GM12878 (cell line): Measurements from ENCODE around the gene EVI2B. TPM values are rescaled to one million over a fixed set of nuclear protein-coding genes. Genes with fewer than 3 reads are reported as not detected.

Experiments
- ATAC-seq: fragments of 200-7000 bp; cut with Tn5 transposase; 3 replicates; pipeline ENCODE4 v1.9.1; 2020; ENCODE audit warnings: mild to moderate bottlenecking, moderate library complexity
- BruUV-seq: library from RNA; stranded (reverse); fragments of 400-500 nt; replicated peaks from 2 replicates; lab custom pipeline; 2021; lab: Mats Ljungman, UMichigan
- CTCF ChIA-PET: fragments of 300-600 bp; sonication (Branson Sonifier 250); formaldehyde crosslinking; extraction: SDS; loops from one replicate; lab custom pipeline; 2021; ENCODE audit warnings: inconsistent platforms; lab: Yijun Ruan, JAX
- POLR2A ChIA-PET: fragments of 350-600 bp; formaldehyde crosslinking; extraction: SDS; loops from one replicate; lab custom pipeline; 2021; ENCODE audit warnings: inconsistent platforms; lab: Charles Lee
- RAD21 ChIA-PET: fragments of 300-600 bp; sonication (Branson Sonifier 250); formaldehyde crosslinking; loops from one replicate; lab custom pipeline; 2023; ENCODE audit warnings: antibody characterized with exemption; ENCODE audit not compliant: unreplicated experiment; lab: Charles Lee
- SMC1A ChIA-PET: fragments of 300-600 bp; sonication (Branson Sonifier 250); formaldehyde crosslinking; loops from one replicate; lab custom pipeline; 2023; ENCODE audit not compliant: unreplicated experiment, uncharacterized antibody; lab: Charles Lee
- DNase-seq: peaks from one replicate; pipeline ENCODE4 v3.0.0-alpha.2; 2011; ENCODE audit warnings: low read depth, low spot score
- FAIRE-seq: peaks from 3 replicates; lab custom pipeline; 2011; peaks lifted over from hg19 to GRCh38; lab: Jason Lieb, UNC
- H2AFZ ChIP-seq: 2 replicates; pipeline ENCODE4 v1.6.0; 2011; ENCODE audit warnings: low read depth, low read length, control low read depth; ENCODE audit not compliant: control insufficient read depth
- H3K27ac ChIP-seq: 2 replicates; pipeline ENCODE4 v1.5.1; 2011; ENCODE audit warnings: control low read depth; ENCODE audit not compliant: control insufficient read depth, insufficient read depth
- H3K27me3 ChIP-seq, 2 experiments: replicated peaks in 1 of 2; 2 replicates each; pipeline versions ENCODE4 v1.6.0 to v1.6.1; 2011; ENCODE audit warnings: low read length in 1 of 2; ENCODE audit not compliant: control insufficient read depth in 2 of 2, insufficient read depth in 2 of 2
- H3K36me3 ChIP-seq, 2 experiments: 2 replicates each; pipeline ENCODE4 v1.5.1; 2011; ENCODE audit warnings: low read length in 1 of 2; ENCODE audit not compliant: control insufficient read depth in 2 of 2, insufficient read depth in 2 of 2
- H3K4me1 ChIP-seq: 2 replicates; pipeline ENCODE4 v1.6.1; 2011; ENCODE audit warnings: mild to moderate bottlenecking, low read length, moderate library complexity, mixed read lengths; ENCODE audit not compliant: control insufficient read depth, insufficient read depth
- H3K4me2 ChIP-seq: 2 replicates; pipeline ENCODE4 v1.6.0; 2011; ENCODE audit warnings: control low read depth; ENCODE audit not compliant: control insufficient read depth, insufficient read depth
- H3K4me3 ChIP-seq: fragments of 200-600 bp; sonication (generic); 2 replicates; pipeline ENCODE4 v1.5.1; 2016
- H3K79me2 ChIP-seq: 2 replicates; pipeline ENCODE4 v1.6.0; 2011; ENCODE audit warnings: low read length; ENCODE audit not compliant: control insufficient read depth, insufficient read depth
- H3K9ac ChIP-seq: 2 replicates; pipeline ENCODE4 v1.8.0; 2011; ENCODE audit warnings: low read length, control low read depth, mixed read lengths; ENCODE audit not compliant: control insufficient read depth, insufficient read depth
- H3K9me3 ChIP-seq: replicated peaks from 3 replicates; pipeline ENCODE4 v1.5.1; 2011; ENCODE audit warnings: mild to moderate bottlenecking, low read length; ENCODE audit not compliant: control insufficient read depth, insufficient read depth
- H4K20me1 ChIP-seq: 2 replicates; pipeline ENCODE4 v1.6.0; 2011; ENCODE audit not compliant: control insufficient read depth, insufficient read depth
- CBX5 ChIP-seq: sonication (generic); IDR thresholded peaks from 2 replicates; pipeline ENCODE4 v1.6.1; 2016; ENCODE audit warnings: low read depth, moderate library complexity, mild to moderate bottlenecking, inconsistent platforms
- CHD4 ChIP-seq: fragments of 200-600 bp; sonication (generic); IDR thresholded peaks from 2 replicates; pipeline ENCODE4 v1.6.1; 2016; ENCODE audit warnings: mild to moderate bottlenecking
- EZH2 ChIP-seq: IDR thresholded peaks from 2 replicates; pipeline ENCODE4 v1.6.1; 2012; ENCODE audit warnings: low read depth, mild to moderate bottlenecking, control low read depth, inconsistent platforms, low read length, borderline replicate concordance; ENCODE audit not compliant: control insufficient read depth
- HDAC6 ChIP-seq: fragments of 200-600 bp; sonication (generic); IDR thresholded peaks from one replicate; pipeline ENCODE4 v1.8.0; 2017; ENCODE audit warnings: antibody characterized with exemption; ENCODE audit not compliant: unreplicated experiment
- KAT2A ChIP-seq: conservative IDR thresholded peaks from 2 replicates; pipeline ENCODE4 v1.6.1; 2011; ENCODE audit warnings: low read depth, low read length; ENCODE audit not compliant: control insufficient read depth
- NBN ChIP-seq: fragments of 450-650 bp; IDR thresholded peaks from 2 replicates; pipeline ENCODE4 v1.6.1; 2016
- NRF1 ChIP-seq: conservative IDR thresholded peaks from 2 replicates; pipeline ENCODE4 v1.6.1; 2011; ENCODE audit warnings: mild to moderate bottlenecking, low read depth, low read length, improper control_type of control experiment
- POU2F2 ChIP-seq: IDR thresholded peaks from 3 replicates; pipeline ENCODE4 v1.6.1; 2011; ENCODE audit warnings: low read depth, mild to moderate bottlenecking, low read length, borderline replicate concordance
- RBBP5 ChIP-seq: fragments of 200-600 bp; sonication (generic); conservative IDR thresholded peaks from 2 replicates; pipeline ENCODE4 v1.6.1; 2016
- RCOR1 ChIP-seq: conservative IDR thresholded peaks from 2 replicates; pipeline ENCODE4 v1.6.1; 2012; ENCODE audit warnings: low read depth, low read length, improper control_type of control experiment
- SRF ChIP-seq, 2 experiments: IDR thresholded peaks; 2 replicates each; pipeline ENCODE4 v1.6.1; 2011; ENCODE audit warnings: low read depth in 2 of 2, low read length in 2 of 2, mild to moderate bottlenecking in 1 of 2, moderate library complexity in 1 of 2
- STAT1 ChIP-seq: fragments of 450-650 bp; conservative IDR thresholded peaks from 2 replicates; pipeline ENCODE4 v1.6.1; 2014; ENCODE audit warnings: antibody characterized with exemption, mild to moderate bottlenecking
- TARDBP ChIP-seq: IDR thresholded peaks from 2 replicates; pipeline ENCODE4 v1.6.1; 2016; ENCODE audit warnings: borderline replicate concordance
- TCF12 ChIP-seq: IDR thresholded peaks from 2 replicates; pipeline ENCODE4 v1.6.1; 2011; ENCODE audit warnings: low read depth, mild to moderate bottlenecking, low read length
- YBX1 ChIP-seq: fragments of 450-650 bp; IDR thresholded peaks from 2 replicates; pipeline ENCODE4 v1.6.1; 2016; ENCODE audit warnings: antibody characterized with exemption
- YY1 ChIP-seq: IDR thresholded peaks from 2 replicates; pipeline ENCODE4 v1.6.1; 2011; ENCODE audit warnings: low read depth, mild to moderate bottlenecking, low read length
- ZBED1 ChIP-seq: IDR thresholded peaks from 2 replicates; pipeline ENCODE4 v1.6.1; 2016; ENCODE audit warnings: borderline replicate concordance
- ZNF24 ChIP-seq: fragments of 450-650 bp; IDR thresholded peaks from 2 replicates; pipeline ENCODE4 v1.6.1; 2017; ENCODE audit warnings: antibody characterized with exemption, mild to moderate bottlenecking
- ZZZ3 ChIP-seq: IDR thresholded peaks from 2 replicates; pipeline ENCODE4 v1.6.1; 2011; ENCODE audit warnings: low read depth; ENCODE audit not compliant: control insufficient read depth, insufficient read length
- WGBS: methylation state at CpG from one replicate; pipeline ENCODE4 v1.1.6; 2016; ENCODE audit warnings: low lambda C conversion rate; ENCODE audit not compliant: insufficient replicate concordance, insufficient coverage; ENCODE audit errors: missing lambda C conversion rate; 5-methylcytosine and 5-hydroxymethylcytosine counted together
- in situ Hi-C: fragments of 300-500 bp; cut with MboI; formaldehyde crosslinking; loops from 9 replicates; pipeline ENCODE4 v1.14.3; 2018; ENCODE audit warnings: mixed read lengths
- intact Hi-C: fragments of 100-400 bp; cut with micrococcal nuclease; formaldehyde crosslinking; loops from one replicate; pipeline ENCODE4 v1.14.2; 2022; ENCODE audit not compliant: unreplicated experiment
- polyA plus RNA-seq, 11 experiments: library from polyadenylated mRNA; depleted of rRNA in 4 of 11; unstranded in 6 of 11; stranded (reverse) in 5 of 11; fragments of >200 nt; fragmentation: Nextera tagmentation in 4 of 11; fragmentation: Illumina TruSeq in 1 of 11; extraction: Ambion mirVana in 4 of 11; extraction: Trizol in 1 of 11; gene quantifications; 1 replicate in 1 of 11; 2 replicates in 10 of 11; pipeline versions ENCODE4 v1.2.1 to v1.2.3, GENCODE V29; 2011 to 2016; ENCODE audit warnings: inconsistent platforms in 2 of 11, missing spikeins in 2 of 11, low read depth in 1 of 11
- total RNA-seq, 4 experiments: library from RNA; depleted of rRNA in 3 of 4; stranded (reverse); fragments of >200 nt in 3 of 4; fragmentation: Illumina TruSeq in 1 of 4; extraction: Trizol in 1 of 4; gene quantifications; 2 replicates each; pipeline versions ENCODE4 v1.2.1 to v1.2.3, GENCODE V29; 2013 to 2021
- TF ChIP-seq, protein P1 (sequence below): fragments of 450-650 bp; formaldehyde crosslinking; IDR thresholded peaks from 2 replicates; pipeline ENCODE4 v1.4.0; 2020; ENCODE audit warnings: mild to moderate bottlenecking, moderate library complexity

Gene EVI2B
- total and polyA plus RNA-seq, 10 of the 15 experiments (the other 5 are each of a cell fraction or from before 2014, with no cell fraction given) = 26.2 to 195 (median 52.0) TPM

DNA sequence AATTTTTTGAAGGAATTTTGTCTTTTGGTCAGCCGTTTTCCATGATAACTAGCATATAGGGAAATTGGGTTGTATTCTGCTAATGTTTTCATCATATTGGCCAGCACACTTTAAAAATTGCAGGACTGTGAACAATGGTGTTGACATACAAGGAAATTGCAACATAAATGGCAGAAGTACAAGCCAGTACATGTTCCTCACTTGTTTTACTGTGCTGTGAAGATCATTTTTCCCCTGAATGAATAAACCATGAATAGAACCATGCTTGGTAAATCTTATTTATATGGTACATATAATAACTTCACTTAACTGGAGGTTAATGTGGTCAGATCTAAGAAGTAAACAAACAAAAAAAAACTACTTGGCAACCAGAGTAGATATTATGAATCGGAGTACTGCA is 39.6 kb downstream of the EVI2B start:
- Histone ChIP-seq H3K4me1 (no peaks in the 10 kb centered on the region), H3K9me3 (no peaks in the 10 kb centered on the region), H3K79me2 (no peaks in the 10 kb centered on the region), H3K27me3 (no peaks in the 10 kb centered on the region), H4K20me1 (no peaks in the 10 kb centered on the region), H3K9ac (no peak overlapping the region), H3K36me3 (peaks cover 0 to 12% of the 10 kb centered on the region in 2 experiments; a peak in 2 of 4 replicates), H3K27ac (no peak overlapping the region), H2AFZ (no peak overlapping the region), H3K4me2 (no peak overlapping the region), H3K4me3 (no peak overlapping the region)
- DNase-seq (no peak), FAIRE-seq (no peak), ATAC-seq (no peak)
- 98% methylated on average over 2 of the region's 2 CpGs for WGBS
- intact Hi-C loops = no loop called here
- BruUV-seq = no TSS peak
- in situ Hi-C loops = no loop called here
- TF ChIP-seq POU2F2 (no peak), TCF12 (no peak), YY1 (no peak), NBN (no peak), CBX5 (no peak), ZZZ3 (no peak), CHD4 (no peak), SRF (IDR thresholded peaks at IDR 0.05; ENCODE audit: low read depth in 2 of 2, low read length in 2 of 2) (no peak), RCOR1 (no peak), KAT2A (no peak), EZH2 (no peak), TARDBP (no peak), HDAC6 (no peak), NRF1 (no peak), RBBP5 (no peak), ZNF24 (no peak), YBX1 (no peak), STAT1 (no peak), ZBED1 (no peak)
- TF ChIP-seq, protein P1, sequence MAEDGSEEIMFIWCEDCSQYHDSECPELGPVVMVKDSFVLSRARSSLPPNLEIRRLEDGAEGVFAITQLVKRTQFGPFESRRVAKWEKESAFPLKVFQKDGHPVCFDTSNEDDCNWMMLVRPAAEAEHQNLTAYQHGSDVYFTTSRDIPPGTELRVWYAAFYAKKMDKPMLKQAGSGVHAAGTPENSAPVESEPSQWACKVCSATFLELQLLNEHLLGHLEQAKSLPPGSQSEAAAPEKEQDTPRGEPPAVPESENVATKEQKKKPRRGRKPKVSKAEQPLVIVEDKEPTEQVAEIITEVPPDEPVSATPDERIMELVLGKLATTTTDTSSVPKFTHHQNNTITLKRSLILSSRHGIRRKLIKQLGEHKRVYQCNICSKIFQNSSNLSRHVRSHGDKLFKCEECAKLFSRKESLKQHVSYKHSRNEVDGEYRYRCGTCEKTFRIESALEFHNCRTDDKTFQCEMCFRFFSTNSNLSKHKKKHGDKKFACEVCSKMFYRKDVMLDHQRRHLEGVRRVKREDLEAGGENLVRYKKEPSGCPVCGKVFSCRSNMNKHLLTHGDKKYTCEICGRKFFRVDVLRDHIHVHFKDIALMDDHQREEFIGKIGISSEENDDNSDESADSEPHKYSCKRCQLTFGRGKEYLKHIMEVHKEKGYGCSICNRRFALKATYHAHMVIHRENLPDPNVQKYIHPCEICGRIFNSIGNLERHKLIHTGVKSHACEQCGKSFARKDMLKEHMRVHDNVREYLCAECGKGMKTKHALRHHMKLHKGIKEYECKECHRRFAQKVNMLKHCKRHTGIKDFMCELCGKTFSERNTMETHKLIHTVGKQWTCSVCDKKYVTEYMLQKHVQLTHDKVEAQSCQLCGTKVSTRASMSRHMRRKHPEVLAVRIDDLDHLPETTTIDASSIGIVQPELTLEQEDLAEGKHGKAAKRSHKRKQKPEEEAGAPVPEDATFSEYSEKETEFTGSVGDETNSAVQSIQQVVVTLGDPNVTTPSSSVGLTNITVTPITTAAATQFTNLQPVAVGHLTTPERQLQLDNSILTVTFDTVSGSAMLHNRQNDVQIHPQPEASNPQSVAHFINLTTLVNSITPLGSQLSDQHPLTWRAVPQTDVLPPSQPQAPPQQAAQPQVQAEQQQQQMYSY (CRISPR knock-in tag) = no peak
- ChIA-PET CTCF (no interaction called here), SMC1A (no interaction called here), POLR2A (no interaction called here), RAD21 (no interaction called here)
